Measurements from ENCODE around the gene STARD5.

DNA sequence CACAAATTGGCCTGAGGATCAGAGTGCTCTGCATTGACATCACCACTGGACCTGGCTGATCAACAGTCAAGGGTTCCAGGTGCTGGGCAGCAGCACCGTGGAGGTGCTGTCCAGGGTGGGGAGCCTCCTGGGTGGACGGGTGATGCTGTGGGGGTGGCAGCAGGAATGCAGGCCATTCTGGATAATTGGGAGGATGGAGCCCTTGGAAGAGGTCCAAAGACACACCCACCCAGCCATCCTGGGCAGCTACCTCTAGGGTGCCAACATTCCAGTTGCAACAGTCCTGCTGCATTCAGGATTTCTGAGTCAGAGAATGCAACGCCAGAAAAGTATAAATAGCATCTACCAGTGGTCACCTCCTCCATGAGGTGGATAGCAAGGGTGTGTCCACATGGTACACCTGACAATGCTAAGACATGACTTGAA, 26.8 kb downstream of the STARD5 start:
- TF ChIP-seq POLR2A (IDR thresholded peaks at IDR 0.05): no peak
- TF ChIP-seq, protein P1, sequence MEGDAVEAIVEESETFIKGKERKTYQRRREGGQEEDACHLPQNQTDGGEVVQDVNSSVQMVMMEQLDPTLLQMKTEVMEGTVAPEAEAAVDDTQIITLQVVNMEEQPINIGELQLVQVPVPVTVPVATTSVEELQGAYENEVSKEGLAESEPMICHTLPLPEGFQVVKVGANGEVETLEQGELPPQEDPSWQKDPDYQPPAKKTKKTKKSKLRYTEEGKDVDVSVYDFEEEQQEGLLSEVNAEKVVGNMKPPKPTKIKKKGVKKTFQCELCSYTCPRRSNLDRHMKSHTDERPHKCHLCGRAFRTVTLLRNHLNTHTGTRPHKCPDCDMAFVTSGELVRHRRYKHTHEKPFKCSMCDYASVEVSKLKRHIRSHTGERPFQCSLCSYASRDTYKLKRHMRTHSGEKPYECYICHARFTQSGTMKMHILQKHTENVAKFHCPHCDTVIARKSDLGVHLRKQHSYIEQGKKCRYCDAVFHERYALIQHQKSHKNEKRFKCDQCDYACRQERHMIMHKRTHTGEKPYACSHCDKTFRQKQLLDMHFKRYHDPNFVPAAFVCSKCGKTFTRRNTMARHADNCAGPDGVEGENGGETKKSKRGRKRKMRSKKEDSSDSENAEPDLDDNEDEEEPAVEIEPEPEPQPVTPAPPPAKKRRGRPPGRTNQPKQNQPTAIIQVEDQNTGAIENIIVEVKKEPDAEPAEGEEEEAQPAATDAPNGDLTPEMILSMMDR (IDR thresholded peaks at IDR 0.05): no peak
